Left ventricle myocardium inferior (tissue), 1 donor: Measurements from ENCODE around the gene PPP1R9B. TPM values are rescaled to one million over a fixed set of nuclear protein-coding genes. Genes with fewer than 3 reads are reported as not detected.

ENCODE experiments used
- DNase-seq: peaks from one replicate; pipeline ENCODE4 v3.0.0-alpha.2; 2020
- H3K27ac ChIP-seq: fragments of 200-600 bp; replicated peaks from 2 replicates; pipeline ENCODE4 v1.8.0; 2021
- H3K27me3 ChIP-seq: fragments of 200-600 bp; 2 replicates; pipeline ENCODE4 v1.8.0; 2021; ENCODE audit warnings: low read depth
- H3K36me3 ChIP-seq: fragments of 200-600 bp; 2 replicates; pipeline ENCODE4 v1.8.0; 2021
- H3K4me1 ChIP-seq: fragments of 200-600 bp; 2 replicates; pipeline ENCODE4 v1.8.0; 2021
- H3K4me3 ChIP-seq: fragments of 200-600 bp; 2 replicates; pipeline ENCODE4 v1.8.0; 2021; ENCODE audit warnings: mild to moderate bottlenecking, moderate library complexity
- H3K9me3 ChIP-seq: fragments of 200-600 bp; replicated peaks from 2 replicates; pipeline ENCODE4 v1.8.0; 2021
- intact Hi-C: fragments of 100-400 bp; cut with micrococcal nuclease; formaldehyde crosslinking; loops from one replicate; pipeline ENCODE4 v1.11.0; 2022
- total RNA-seq: library from RNA; stranded (reverse); fragmentation: NEBNext Ultra II Directional; extraction: Animal tissue kit (Norgen Biotek cat#: 25700); gene quantifications from one replicate; pipeline ENCODE4 v1.2.1, GENCODE V29; 2021
- TF ChIP-seq, protein P1 (sequence below): fragments of 200-600 bp; IDR thresholded peaks from 2 replicates; pipeline ENCODE4 v1.8.0; 2021; ENCODE audit warnings: antibody characterized with exemption, mild to moderate bottlenecking, borderline replicate concordance
- donor health status: DM: no; HTN: yes; CAD: no; lungs with severe emphysema.

PPP1R9B gene
- total RNA-seq, 1 donor from 2014 or later, result 33.0 TPM

DNA sequence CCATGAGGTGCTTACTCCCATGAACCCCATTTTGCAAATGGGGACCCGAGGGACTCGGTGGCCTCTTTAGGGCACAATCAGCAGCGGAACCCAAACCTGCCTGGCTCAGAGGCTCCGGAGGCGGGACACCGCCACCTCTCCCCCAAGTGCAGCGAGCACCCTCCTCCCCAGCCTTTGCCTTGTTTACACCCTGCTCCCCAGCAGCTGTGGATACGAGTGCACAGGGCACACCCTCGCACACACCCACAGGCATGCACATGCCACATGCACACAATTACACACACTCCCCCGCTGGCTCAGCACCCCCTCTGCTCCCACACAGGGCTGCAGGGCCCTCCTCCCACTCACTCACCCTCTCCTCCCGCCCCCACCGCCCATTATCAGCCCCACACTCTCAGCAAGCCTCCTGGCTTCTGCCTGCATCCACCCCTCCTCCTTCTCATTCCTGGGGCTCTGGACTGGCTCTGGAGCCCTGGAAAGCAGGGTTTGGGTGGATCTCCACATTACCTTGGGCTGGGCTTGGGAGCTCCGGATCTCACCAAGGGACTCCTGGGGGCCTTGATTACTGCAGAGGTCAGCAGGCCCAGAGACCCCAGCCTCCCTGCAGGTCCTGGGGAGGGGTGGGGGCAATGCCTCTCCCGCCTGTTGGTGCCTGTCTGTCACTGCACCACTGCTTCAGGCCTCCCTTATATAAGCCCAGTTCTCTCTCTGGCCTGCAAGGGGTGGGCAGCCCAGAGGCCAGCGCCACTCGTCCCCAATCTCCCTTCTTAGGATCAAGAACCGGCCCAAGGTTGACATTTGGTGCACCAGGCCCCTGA is 48.9 kb downstream of the PPP1R9B start:
- no peaks in the 10 kb centered on the region for H3K27me3 ChIP-seq
- H3K9me3 ChIP-seq, result no peaks in the 10 kb centered on the region
- intact Hi-C loops, result no loop called here
- peak; percentile 70 for DNase-seq
- peak overlapping the region; percentile 97 for H3K27ac ChIP-seq
- H3K4me1 ChIP-seq, result peaks cover 68% of the 10 kb centered on the region
- H3K36me3 ChIP-seq, result peaks cover 62% of the 10 kb centered on the region
- TF ChIP-seq, protein P1, sequence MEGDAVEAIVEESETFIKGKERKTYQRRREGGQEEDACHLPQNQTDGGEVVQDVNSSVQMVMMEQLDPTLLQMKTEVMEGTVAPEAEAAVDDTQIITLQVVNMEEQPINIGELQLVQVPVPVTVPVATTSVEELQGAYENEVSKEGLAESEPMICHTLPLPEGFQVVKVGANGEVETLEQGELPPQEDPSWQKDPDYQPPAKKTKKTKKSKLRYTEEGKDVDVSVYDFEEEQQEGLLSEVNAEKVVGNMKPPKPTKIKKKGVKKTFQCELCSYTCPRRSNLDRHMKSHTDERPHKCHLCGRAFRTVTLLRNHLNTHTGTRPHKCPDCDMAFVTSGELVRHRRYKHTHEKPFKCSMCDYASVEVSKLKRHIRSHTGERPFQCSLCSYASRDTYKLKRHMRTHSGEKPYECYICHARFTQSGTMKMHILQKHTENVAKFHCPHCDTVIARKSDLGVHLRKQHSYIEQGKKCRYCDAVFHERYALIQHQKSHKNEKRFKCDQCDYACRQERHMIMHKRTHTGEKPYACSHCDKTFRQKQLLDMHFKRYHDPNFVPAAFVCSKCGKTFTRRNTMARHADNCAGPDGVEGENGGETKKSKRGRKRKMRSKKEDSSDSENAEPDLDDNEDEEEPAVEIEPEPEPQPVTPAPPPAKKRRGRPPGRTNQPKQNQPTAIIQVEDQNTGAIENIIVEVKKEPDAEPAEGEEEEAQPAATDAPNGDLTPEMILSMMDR, result peak; percentile 37
- H3K4me3 ChIP-seq, result peak overlapping the region; percentile 55

DNA sequence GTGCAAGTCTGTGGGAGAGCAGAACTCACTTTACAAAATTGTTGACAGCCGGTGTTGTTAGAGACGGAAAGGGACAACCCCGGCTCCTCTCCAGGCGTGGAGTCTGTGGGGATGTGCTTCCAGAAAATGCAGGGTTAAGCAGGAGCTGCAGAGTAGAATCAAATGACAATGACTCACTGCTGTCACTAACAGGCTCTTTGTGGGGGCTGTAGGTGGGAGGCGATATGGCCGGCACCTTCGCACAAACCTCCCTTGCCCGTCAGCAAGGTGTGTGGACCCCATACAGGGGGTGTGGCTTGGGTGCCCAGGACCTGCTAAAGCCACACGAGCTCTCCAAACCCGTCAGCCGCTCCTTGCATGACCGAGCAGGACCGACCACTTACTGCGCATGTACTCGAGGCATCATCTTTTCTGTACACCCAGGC is 49.5 kb downstream of the PPP1R9B start:
- Histone ChIP-seq H3K9me3 (no peaks in the 10 kb centered on the region), H3K27me3 (no peaks in the 10 kb centered on the region), H3K36me3 (peaks cover 56% of the 10 kb centered on the region), H3K27ac (peak overlapping the region; percentile 97), H3K4me3 (peak overlapping the region; percentile 55), H3K4me1 (peaks cover 74% of the 10 kb centered on the region)
- no peak for DNase-seq
- TF ChIP-seq, protein P1, result no peak
- intact Hi-C loops, result no loop called here

DNA sequence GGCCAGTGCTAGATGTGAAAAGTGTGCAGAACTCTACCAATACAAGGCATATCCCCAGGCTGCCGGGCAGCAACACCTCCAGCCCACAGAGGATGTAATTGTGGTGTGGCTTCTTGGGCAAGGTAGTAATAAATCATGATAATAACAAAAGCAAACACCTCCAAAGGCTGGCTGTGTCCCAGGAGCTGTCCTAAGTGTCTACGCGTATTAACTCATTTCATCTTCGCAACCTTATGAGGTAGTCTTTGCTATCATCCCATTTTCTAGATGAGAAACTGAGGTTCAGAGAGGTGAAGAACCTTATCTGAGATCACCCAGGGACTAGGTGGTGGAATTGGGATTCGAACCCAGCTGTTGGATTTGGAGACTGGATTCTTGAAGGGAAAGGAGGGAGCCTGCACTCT is 50.0 kb downstream of the PPP1R9B start:
- Histone ChIP-seq H3K4me3 (peak overlapping the region; percentile 55), H3K36me3 (peaks cover 51% of the 10 kb centered on the region), H3K27me3 (no peaks in the 10 kb centered on the region), H3K4me1 (peaks cover 78% of the 10 kb centered on the region), H3K27ac (peak overlapping the region; percentile 97), H3K9me3 (no peaks in the 10 kb centered on the region)
- intact Hi-C loops, result no loop called here
- no peak for DNase-seq
- TF ChIP-seq, protein P1, result no peak

DNA sequence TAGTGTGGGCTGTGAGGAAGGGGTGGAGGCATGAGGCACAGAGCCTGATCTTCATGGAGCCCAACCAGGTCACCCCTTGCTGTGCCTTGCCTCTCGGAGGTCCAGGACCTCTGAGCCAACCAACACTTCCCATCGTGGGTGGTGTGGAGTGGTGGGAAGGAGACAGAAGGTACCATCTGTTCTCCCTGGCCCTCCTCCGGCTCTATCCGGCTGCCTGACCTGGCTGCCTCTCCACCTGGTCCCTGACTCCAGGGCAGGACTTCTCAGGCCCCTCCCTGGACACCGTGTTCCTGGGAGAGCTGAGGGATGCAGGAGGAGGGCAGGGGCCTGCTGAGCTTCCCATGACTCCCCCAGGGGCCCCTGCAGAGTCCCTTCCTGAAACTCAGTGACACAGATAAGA is 51.5 kb downstream of the PPP1R9B start:
- no peak for DNase-seq
- intact Hi-C loops, result loop anchor here (10.0 kb wide), 1 partner anchor 66 kb away; the partner anchor contains the start of gene SGCA

DNA sequence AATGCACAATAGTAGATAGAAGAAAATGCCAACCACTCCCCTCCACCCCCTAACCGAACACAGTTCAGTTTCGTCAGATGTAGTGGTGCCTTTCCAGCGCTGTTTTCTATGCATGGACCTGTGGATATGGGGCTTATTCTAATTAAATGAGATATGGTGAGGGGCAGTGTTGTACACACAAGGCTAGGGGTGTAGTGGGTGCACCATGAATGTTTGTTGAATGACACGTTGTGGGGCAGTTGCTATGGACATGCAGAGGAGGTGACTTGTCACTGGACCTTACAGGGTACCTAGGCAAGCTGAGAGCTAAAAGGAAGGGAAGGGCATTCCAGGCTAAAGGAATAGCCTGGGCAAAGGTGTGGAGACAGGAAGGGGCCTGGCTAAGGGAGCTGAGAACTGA is 51.9 kb downstream of the PPP1R9B start:
- peak overlapping the region; percentile 97 for H3K27ac ChIP-seq
- TF ChIP-seq, protein P1, result no peak
- intact Hi-C loops, result loop anchor here (10.0 kb wide), 1 partner anchor 66 kb away; the partner anchor contains the start of gene SGCA
- H3K4me1 ChIP-seq, result peaks cover 89% of the 10 kb centered on the region
- no peak overlapping the region for H3K4me3 ChIP-seq
- DNase-seq, result no peak
- peaks cover 40% of the 10 kb centered on the region for H3K36me3 ChIP-seq
- no peaks in the 10 kb centered on the region for H3K27me3 ChIP-seq
- H3K9me3 ChIP-seq, result no peaks in the 10 kb centered on the region

More for the DNA sequence above, 51.5 kb downstream of the PPP1R9B start:
- peaks cover 40% of the 10 kb centered on the region for H3K36me3 ChIP-seq
- no peaks in the 10 kb centered on the region for H3K27me3 ChIP-seq
- TF ChIP-seq, protein P1, result no peak
- no peaks in the 10 kb centered on the region for H3K9me3 ChIP-seq
- H3K4me3 ChIP-seq, result no peak overlapping the region
- peak overlapping the region; percentile 97 for H3K27ac ChIP-seq
- peaks cover 90% of the 10 kb centered on the region for H3K4me1 ChIP-seq
